ENCODE data around the gene TLR7.

The TLR7 gene

GRCh38 chrX:12894074-12895030 is 27.5 kb downstream of the TLR7 start:
- peak; percentile 20 for DNase-seq (ENCODE audit: low read depth)
- no peak overlapping the region for H3K4me3 ChIP-seq (replicated peaks; ENCODE audit: low read depth, low read length)
- TF ChIP-seq CTCF (IDR thresholded peaks at IDR 0.05; ENCODE audit: low read length, missing control alignments): peak; percentile 65

GRCh38 chrX:12895866-12896265 is 29.0 kb downstream of the TLR7 start:
- no peak for TF ChIP-seq CTCF (IDR thresholded peaks at IDR 0.05; ENCODE audit: low read length, missing control alignments)
- DNase-seq (ENCODE audit: low read depth): peak; percentile 55

GRCh38 chrX:12896935-12897334 is 30.1 kb downstream of the TLR7 start:
- DNase-seq (ENCODE audit: low read depth): no peak
- no peak for TF ChIP-seq CTCF (IDR thresholded peaks at IDR 0.05; ENCODE audit: low read length, missing control alignments)
- no peak overlapping the region for H3K4me3 ChIP-seq (replicated peaks; ENCODE audit: low read depth, low read length)

More at GRCh38 chrX:12895866-12896265, 29.0 kb downstream of the TLR7 start:
- no peak overlapping the region for H3K4me3 ChIP-seq (replicated peaks; ENCODE audit: low read depth, low read length)

- no peak overlapping the region for H3K4me3 ChIP-seq (replicated peaks; ENCODE audit: low read depth, low read length)
- no peak for DNase-seq (ENCODE audit: low read depth)
- TF ChIP-seq CTCF (IDR thresholded peaks at IDR 0.05; ENCODE audit: low read length, missing control alignments): no peak
Measured at GRCh38 chrX:12898073-12898472, 31.2 kb downstream of the TLR7 start.

- DNase-seq (ENCODE audit: low read depth): no peak
- no peak overlapping the region for H3K4me3 ChIP-seq (replicated peaks; ENCODE audit: low read depth, low read length)
- TF ChIP-seq CTCF (IDR thresholded peaks at IDR 0.05; ENCODE audit: low read length, missing control alignments): no peak
Measured at GRCh38 chrX:12899506-12899905, 32.6 kb downstream of the TLR7 start.

GRCh38 chrX:12901486-12901885 is 34.6 kb downstream of the TLR7 start:
- TF ChIP-seq CTCF (IDR thresholded peaks at IDR 0.05; ENCODE audit: low read length, missing control alignments): peak; percentile 46
- peak; percentile 62 for DNase-seq (ENCODE audit: low read depth)
- no peak overlapping the region for H3K4me3 ChIP-seq (replicated peaks; ENCODE audit: low read depth, low read length)

Data from fibroblast of pulmonary artery (primary cell).